COLO668 (cell line): ENCODE results near the gene CCHCR1.
"Not testable (repeated sequence)": the region's sequence is repeated elsewhere in the genome, so short reads cannot be mapped to it uniquely, and the experiment has no call there.

Experiments
- DNase-seq: peaks from one replicate; lab custom pipeline; 2025; ENCODE audit not compliant: unreplicated experiment; lab: John Stamatoyannopoulos, UW

Gene CCHCR1

GRCh38 chr6:31157513-31158139 lies at the start of gene CCHCR1:
CCHCR1 (minus strand) TSS chr6:31157802; CDS start chr6:31157600, 202 bp downstream.
- no peak for DNase-seq

GRCh38 chr6:31205638-31206037 lies 48.0 kb upstream of the CCHCR1 start:
- DNase-seq = no peak

GRCh38 chr6:31204751-31205145 lies 47.1 kb upstream of the CCHCR1 start:
- DNase-seq = no peak

GRCh38 chr6:31203345-31203979 lies 45.9 kb upstream of the CCHCR1 start:
- DNase-seq = peak; percentile 70

GRCh38 chr6:31202259-31203166 lies 44.9 kb upstream of the CCHCR1 start:
- DNase-seq = peak; percentile 37

GRCh38 chr6:31199105-31199452 lies 41.5 kb upstream of the CCHCR1 start:
- not testable (repeated sequence) for DNase-seq

- DNase-seq = peak; percentile 86
Measured at GRCh38 chr6:31197559-31198305, 40.1 kb upstream of the CCHCR1 start.

- DNase-seq = not testable (repeated sequence)
Measured at GRCh38 chr6:31196251-31197022, 38.8 kb upstream of the CCHCR1 start.

GRCh38 chr6:31195308-31195979 lies 37.8 kb upstream of the CCHCR1 start:
- DNase-seq = not testable (repeated sequence)

GRCh38 chr6:31194061-31194834 lies 36.6 kb upstream of the CCHCR1 start:
- no peak for DNase-seq

GRCh38 chr6:31193206-31193605 lies 35.6 kb upstream of the CCHCR1 start:
- DNase-seq = no peak

- DNase-seq = peak; percentile 39
Measured at GRCh38 chr6:31192431-31193105, 35.0 kb upstream of the CCHCR1 start.

GRCh38 chr6:31190488-31190887 lies 32.9 kb upstream of the CCHCR1 start:
- no peak for DNase-seq

GRCh38 chr6:31189223-31189622 lies 31.6 kb upstream of the CCHCR1 start:
- not testable (repeated sequence) for DNase-seq

- no peak for DNase-seq
Measured at GRCh38 chr6:31187780-31188194, 30.2 kb upstream of the CCHCR1 start.

GRCh38 chr6:31186052-31186734 lies 28.6 kb upstream of the CCHCR1 start:
- no peak for DNase-seq

GRCh38 chr6:31185695-31186051 lies 28.1 kb upstream of the CCHCR1 start:
- DNase-seq = not testable (repeated sequence)

- not testable (repeated sequence) for DNase-seq
Measured at GRCh38 chr6:31183859-31184258, 26.3 kb upstream of the CCHCR1 start.
